NCI-H446 (cell line): Measurements from ENCODE around the gene PRX.
"Not testable (repeated sequence)": the region's sequence is repeated elsewhere in the genome, so short reads cannot be mapped to it uniquely, and the experiment has no call there.

Source experiments
- DNase-seq, 2 experiments: peaks; one replicate each; lab custom pipeline; 2025; lab: John Stamatoyannopoulos, UW

Gene PRX, protein sequence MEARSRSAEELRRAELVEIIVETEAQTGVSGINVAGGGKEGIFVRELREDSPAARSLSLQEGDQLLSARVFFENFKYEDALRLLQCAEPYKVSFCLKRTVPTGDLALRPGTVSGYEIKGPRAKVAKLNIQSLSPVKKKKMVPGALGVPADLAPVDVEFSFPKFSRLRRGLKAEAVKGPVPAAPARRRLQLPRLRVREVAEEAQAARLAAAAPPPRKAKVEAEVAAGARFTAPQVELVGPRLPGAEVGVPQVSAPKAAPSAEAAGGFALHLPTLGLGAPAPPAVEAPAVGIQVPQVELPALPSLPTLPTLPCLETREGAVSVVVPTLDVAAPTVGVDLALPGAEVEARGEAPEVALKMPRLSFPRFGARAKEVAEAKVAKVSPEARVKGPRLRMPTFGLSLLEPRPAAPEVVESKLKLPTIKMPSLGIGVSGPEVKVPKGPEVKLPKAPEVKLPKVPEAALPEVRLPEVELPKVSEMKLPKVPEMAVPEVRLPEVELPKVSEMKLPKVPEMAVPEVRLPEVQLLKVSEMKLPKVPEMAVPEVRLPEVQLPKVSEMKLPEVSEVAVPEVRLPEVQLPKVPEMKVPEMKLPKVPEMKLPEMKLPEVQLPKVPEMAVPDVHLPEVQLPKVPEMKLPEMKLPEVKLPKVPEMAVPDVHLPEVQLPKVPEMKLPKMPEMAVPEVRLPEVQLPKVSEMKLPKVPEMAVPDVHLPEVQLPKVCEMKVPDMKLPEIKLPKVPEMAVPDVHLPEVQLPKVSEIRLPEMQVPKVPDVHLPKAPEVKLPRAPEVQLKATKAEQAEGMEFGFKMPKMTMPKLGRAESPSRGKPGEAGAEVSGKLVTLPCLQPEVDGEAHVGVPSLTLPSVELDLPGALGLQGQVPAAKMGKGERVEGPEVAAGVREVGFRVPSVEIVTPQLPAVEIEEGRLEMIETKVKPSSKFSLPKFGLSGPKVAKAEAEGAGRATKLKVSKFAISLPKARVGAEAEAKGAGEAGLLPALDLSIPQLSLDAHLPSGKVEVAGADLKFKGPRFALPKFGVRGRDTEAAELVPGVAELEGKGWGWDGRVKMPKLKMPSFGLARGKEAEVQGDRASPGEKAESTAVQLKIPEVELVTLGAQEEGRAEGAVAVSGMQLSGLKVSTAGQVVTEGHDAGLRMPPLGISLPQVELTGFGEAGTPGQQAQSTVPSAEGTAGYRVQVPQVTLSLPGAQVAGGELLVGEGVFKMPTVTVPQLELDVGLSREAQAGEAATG (N-terminal part only)

DNA sequence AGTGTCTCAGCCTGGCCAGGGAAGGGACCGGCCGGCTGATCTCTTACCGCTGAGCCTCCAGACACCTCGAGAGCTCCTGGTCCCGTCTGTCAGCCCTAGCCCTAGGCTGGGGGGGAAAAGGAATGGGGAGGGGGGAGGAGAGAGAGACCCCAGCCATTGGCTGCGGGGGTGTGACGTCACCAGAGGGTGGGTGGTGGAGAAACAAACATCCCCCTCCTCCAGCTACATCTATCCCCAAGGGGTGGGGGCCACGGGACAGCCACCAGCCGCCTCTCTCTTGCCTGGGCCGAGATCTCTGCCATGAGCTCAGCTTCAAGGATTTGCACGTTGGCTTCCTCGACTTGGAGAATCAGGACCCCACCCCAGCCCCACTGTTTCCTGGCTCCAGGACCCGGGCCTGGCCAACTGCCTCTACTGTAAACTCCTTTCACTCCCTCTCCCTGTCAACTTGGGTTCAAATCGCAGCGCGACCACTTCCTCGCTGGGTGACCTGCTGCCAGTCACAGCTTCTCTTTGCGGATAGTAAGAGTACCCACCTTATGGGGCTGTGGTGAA lies at the start of gene PRX:
Gene PRX (minus strand): TSS at position 88 of the 555 bp plus-strand sequence. CDS start 5,446 bp downstream, outside the sequence.
- no peak for DNase-seq

DNA sequence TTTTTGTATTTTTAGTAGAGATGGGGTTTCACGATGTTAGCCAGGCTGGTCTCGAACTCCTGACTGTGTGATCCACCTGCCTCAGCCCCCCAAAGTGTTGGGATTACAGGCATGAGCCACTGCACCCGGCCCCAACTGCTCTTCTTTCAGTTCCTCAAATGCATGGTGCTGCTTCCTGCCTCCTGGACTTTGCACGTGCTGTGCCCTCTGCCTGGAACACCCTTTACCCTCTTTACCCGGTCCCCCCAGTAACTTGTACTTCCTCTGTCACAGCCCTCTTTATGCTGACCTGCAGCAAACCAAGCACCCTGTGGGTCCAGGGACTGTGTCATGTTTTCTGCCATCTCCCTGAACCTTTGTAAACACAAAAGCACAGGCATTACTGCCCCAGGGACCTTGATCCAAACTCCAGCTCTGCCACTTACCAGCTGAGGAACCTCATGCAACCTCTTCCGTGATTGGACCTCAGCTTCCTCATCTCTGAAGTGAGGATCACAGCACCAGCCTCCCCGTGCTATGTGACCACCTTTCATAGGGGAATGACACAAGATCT lies 48.6 kb upstream of the PRX start:
- no peak for DNase-seq

DNA sequence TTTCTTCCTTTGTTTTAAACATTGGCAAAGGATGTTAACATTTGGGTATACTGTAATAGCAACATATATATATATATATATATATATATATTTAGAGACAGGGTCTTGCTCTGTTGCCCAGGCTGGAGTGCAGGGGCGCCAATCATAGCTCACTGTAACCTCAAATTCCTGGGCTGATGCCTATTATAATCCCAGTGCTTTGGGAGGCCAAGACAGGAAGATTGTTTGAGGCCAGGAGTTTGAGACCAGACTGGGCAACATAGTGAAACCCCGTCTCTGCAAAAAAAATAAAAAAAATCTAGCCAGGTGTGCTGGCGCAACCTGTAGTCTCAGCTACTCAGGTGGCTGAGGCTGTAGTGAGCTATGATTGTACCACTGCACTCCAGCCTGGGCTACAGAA lies 47.0 kb upstream of the PRX start:
- no peak for DNase-seq

DNA sequence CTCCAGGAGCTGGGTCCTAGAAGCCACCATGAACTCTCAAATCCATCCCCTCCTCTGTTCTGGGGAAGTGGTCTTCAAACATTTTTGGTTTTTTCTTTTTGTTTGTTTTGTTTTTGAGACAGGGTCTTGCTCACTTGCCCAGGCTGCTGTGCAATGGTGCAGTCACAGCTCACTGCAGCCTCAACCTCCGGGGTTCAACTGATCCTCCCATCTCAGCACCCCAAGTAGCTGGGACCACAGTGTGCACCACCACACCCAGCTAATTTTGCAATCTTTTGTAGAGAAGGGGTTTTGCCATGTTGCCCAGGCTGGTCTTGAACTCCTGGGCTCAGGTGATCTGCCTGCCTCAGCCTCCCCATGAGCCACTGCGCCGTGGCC lies 45.4 kb upstream of the PRX start:
- no peak for DNase-seq

DNA sequence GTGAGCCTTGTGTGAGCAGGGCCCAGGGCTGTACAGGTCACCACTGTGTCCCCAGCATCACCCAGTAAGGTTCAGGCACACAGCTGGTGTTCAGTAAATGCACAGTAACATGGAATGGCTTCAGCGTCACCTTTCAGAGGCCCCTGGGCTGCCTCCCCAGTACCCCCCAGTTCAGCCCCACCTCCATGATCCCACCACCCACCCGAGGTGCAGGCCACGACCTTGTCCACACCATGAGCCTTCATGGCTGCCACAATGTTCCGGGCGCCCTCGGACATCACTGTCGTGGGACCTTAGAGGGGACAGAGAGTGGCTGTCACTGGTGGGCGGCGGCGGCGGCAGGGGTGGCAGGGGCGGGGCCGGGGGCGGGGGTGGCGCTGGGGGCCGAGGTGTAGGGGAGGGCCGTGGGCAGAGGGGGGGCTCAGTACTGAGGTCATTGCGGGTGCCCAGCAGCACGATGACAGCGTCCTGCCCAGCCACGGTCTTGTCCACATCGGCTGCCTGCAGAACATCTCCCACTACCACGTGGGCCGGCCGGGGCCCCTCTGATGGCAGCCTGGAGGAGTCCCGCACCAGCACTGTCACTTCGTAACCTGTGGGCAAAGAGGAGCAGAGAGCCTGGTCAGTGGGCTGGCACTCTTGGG lies 44.9 kb upstream of the PRX start:
- no peak for DNase-seq

DNA sequence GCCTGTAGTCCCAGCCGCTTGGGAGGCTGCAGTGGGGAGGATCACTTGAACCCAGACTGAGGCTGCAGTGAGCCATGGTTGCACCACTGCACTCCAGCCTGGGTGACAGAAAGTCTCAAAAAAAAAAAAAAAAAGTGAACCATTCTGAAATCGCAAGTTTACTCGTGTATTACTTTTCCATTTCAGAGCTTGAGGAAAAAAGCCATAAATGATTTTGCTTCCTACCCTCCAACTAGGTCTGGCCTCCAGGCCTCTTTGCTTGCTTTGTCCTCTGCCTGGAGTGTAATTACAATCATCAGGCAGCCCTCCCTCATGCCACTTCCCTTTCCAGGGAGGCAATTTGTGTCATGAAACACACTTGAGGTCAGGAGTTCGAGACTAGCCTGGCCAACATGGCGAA lies 43.9 kb upstream of the PRX start:
- no peak for DNase-seq

DNA sequence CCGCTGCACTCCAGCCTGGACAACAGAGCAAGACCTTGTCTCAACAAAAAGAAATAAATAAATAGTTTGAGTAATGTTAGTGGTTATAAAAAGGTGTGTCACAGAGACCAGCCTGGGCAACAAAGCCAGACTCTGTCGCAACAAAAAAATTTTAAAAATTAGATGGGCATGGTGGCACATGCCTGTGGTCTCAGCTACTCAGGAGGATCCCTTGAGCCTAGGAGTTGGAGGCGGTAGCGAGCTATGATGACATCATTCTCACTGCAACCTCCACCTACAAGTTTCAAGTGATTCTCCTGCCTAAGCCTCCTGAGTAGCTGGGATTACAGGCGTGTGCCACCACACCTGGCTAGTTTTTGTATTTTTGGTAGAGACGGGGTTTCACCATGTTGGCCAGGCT lies 40.8 kb upstream of the PRX start:
- not testable (repeated sequence) for DNase-seq

DNA sequence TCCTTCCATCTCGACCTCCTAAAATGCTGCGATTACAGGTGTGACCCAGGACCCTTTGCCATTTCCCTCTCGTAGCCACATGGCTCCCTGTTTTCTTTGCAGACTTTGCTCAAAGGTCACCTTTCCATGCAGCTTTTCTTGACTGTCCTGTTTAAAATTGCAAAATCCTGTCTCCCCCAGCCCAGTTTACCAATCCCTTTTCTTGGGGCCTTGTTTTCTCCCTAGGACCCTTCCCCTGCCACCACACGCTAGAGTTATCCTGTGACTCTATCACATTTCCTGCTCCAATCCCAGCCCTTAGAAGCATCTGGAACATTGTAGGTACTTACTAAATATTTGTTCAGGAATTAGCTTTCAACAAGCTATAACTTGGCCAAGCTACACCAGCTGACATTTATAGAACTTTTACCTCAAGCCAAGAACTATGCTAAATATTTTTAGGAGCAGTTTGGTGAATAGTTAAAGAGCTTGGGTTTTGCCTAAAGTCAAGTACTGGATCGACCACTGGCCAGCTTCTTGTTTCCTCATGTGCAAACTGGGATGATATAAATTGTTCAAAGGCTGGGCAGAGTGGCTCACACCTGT lies 40.1 kb upstream of the PRX start:
- DNase-seq = no peak

DNA sequence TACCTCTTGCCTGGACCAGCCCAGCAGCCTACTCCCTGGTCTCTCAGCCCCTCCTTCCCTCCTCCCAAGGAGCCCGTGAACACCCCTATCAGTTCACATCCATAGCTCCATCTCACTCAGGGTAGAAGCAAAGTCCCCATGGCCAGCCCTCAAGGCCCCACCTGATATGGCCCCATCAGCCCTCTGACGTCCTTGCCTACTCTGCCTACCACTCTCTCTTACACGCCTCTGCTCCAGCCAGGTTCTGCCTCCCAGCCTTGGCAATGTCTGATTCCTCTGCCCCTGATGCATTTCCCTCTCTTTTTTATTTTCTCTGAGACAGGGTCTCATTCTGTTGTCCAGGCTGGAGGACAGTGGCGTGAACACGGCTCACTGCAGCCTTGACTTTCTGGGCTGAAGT lies 38.8 kb upstream of the PRX start:
- DNase-seq = no peak

DNA sequence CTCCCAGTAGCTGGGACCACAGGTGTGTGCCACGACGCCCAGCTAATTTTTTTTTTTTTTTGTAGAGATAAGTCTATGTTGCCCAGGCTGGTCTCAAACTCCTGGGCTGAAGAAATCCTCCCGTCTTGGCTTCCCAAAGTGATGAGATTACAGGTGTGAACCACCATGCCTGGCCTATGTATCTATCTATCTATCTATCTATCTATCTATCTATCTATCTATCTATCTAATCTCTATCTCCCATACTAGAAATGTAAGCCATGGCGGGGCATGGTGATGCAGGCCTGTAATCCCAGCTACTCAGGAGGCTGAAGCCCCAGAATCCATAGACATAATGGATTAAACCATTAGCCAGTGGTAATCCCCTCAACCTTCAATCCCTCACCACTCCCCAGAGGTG lies 37.5 kb upstream of the PRX start:
- no peak for DNase-seq

DNA sequence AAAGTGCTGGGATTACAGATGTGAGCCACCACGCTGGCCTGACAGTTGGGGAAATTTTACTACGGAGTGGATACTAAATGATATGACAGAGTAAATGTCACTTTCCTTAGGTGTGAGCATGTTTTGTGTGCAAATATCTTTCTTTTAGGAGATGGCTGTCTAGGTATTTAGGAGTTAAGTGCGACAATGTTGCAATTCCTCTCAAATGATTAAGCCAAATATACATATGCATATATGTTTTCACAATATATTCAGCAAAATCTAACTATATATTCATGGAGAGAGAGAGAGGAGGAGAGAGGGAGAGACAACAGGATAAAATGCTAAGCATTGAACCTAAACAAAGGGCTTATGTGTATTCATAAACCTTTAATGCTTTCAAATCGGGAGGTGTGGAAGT lies 36.3 kb upstream of the PRX start:
- DNase-seq = no peak

DNA sequence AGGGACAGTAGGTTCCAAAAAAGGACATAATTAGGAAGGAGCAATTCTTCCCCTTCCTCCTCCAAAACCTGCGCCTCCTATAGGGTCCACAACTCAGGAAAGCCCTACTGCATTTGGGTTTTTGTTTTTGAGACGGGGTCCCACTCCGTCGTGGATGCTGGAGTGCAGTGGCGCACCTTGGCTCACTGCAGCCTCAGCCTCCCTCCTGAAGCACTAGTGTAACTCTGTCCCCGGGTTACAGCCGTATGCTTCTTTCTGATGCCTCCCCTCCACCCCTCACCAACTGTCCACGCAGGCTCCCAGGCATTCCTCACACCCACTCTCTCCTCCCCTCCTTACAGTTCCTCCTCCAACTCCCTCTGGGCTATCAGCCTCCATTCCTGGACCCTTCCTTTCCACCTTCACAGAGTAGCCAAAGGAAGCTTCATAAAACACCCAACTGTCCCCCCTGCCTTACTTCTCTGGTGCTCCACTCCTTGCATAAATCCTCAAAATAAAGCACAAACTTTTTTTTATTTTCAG lies 33.1 kb upstream of the PRX start:
- no peak for DNase-seq

DNA sequence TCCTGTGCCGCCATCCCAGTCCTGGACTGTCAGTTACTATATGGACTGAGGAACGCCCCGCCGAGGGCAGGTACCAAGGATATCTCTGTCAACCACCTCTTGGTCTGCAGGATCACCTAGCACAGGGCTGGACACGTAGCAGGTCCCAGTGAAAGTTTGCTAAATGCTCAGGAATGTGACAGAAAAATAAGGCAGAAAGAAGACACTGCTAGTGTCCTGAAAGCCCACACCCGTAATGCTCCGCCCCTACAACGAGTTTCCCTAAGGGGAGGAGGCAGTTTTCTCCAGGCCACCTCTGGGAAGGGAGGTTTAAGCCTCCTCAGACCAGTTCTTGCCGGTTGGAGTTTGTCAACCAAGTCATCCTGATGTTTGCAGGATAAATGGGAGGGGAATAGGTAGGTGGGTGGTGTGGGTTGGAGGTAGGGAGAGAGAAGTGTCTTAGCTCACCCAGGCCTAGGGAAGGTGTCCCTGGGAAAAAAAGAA lies 32.6 kb upstream of the PRX start:
- DNase-seq = no peak

DNA sequence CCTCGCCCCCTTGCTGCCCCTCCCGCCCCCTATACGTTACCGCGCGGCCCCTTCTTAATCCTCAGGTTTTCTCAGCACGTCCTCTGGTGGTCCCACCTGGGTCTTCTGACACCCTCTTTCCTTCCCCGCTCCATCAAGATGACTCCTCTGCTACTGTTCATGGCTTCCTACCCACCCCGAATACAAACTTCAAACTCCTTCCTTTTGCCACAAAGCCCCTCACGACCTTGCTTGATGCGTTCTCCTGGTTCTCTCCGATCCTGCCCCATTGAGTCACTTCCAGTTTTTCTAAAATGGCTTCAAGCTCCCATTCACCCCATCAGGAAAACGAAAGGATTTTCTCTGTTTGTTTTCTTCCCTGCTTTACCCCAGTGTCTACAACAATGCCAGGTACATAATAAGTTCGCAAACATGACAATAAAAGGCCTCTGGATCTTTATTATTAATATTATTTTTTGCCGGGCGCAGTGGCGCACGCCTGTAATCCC lies 31.7 kb upstream of the PRX start:
- DNase-seq = no peak

DNA sequence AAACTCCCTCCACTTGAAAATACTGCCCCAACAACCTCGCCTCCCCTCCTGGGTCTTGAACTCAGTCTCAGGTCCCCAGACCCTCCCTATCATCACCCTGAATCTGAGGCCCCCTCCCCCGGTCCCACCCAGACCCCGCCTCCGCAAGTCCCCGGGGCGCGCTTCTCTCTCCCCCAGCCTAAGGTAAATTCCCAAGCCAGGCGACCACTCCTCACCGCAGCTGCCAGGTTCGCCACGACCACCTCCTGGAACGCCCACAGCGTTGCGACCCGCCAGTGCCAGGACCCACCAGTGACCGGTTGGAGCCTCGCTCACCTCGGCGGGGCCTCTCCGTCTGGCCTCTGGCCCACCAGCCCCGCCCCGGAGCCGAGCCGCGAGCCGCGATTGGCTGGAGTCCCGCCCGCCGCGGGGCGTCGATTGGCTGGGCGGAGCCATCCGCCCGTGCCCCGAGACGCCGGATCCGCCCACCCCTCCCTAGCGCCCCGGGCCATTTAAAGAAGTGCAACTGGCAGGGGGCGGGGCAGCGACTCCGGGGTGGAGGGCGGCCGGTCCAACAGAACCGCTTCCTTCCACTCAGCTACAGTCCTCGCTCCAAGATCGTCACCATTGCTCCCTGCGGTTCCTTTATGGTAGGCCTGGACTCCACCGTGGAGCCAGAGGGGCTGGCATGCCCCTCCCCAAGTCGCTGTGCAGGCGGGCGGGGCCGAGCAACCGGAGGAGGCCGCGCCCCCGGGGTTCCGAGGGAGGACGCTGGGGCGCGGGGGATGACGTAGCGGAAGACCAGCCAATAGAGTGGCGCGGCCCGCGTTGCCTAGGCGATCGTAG lies 31.0 kb upstream of the PRX start, which contains the start of gene SERTAD3:
Gene SERTAD3 (minus strand): TSS at position 336 of the 825 bp plus-strand sequence. CDS start 2,255 bp downstream, outside the sequence.
- DNase-seq = peak; percentile 96 to 98

DNA sequence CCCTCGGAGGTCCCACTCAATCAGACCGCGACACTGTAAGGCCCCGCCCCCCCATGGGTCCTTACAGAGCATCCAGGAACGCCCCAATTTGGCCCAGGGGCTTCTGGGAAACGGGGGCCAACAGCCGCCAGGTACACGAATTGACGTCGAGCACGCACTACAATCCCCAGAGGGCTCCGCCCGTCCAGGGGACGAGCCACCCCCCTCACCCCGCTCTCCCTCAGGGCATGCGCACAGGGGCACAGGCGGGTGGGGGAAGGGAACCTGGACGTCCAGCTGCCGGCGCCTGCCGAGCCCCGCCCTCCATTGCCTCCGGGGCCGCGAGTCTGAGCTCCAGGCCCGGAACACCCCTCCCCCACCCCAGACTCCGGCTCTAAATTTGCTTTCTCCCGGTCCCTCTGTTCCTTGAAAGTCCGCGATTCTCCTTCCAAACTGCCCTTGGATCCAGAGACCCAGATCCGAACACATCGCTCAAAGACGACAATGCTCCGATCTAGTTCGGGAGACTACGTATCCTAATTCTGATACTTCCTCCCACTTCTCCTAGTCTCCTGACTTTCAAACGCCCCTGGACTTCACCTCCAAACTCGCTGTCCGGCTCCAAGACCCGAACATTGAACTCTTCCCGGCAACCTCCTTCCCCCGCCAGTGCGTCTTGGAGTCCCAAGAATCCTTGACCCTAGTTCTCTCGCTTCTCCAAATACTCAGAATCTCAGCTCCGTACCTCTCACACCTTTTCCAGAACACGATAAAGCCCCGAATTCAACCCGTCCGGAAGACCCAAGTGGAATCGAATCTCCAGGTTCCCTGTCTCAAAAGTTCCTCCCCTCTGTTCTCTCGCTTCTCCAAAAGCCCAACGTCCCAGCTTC lies 30.2 kb upstream of the PRX start:
- peak; percentile 99 to 100 for DNase-seq

DNA sequence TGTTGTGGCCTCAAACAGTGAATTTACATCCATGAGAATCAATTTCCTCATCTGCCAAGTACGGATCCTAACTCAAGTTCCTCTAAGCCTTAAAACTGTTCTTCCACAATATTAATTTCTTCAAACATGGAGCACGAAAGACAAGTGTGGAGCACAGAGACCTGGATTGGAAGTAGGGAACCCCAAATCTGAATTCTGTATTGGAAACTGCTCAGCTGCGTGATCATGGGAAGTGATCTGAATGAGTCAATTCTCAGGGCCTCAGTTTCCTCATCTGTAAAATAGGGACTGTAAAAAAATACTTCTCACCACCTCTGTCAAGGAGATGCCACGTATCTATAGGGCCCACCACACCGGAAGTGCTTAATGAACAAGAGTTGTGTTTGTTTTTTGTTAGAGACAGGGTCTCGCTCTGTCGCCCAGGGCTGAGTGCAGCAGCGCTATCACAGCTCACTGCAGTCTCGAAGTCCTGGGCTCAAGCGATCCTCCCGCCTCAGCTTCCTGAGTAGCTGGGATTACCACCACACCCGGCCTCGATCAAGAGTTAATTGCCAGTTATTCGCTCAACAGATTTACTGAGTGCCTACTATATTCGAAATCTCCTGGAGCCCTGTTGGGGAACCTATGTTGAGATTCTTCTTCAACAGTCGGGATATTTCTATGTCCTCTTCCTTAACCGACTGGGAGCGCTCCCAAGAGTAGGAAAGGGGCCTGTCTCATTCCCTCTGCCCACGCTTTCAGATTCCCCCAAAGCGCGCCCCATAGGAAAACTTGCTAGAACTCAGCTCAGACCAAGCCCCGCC lies 29.4 kb upstream of the PRX start:
- DNase-seq = no peak
